ENCODE measurements around the gene UBE3C.

- TF ChIP-seq POLR2AphosphoS5 (IDR thresholded peaks at IDR 0.05) = no peak
- TF ChIP-seq CTCF (IDR thresholded peaks at IDR 0.05; ENCODE audit: poor library complexity, severe bottlenecking) = no peak
- no peak for TF ChIP-seq EZH2 (IDR thresholded peaks at IDR 0.05; ENCODE audit: borderline replicate concordance, insufficient read depth, low read length, poor library complexity, severe bottlenecking)
These were observed 162.9 kb downstream of the UBE3C start for GRCh38 chr7:157301610-157302120.

Measured in neural cell (in vitro differentiated cells).